AG09319 (cell line): ENCODE data around the gene PRKCI.
"Not testable (repeated sequence)": the region's sequence is repeated elsewhere in the genome, so short reads cannot be mapped to it uniquely, and the experiment has no call there.

Experiments used
- DNase-seq: peaks from one replicate; pipeline ENCODE4 v3.0.0-alpha.2; 2010; ENCODE audit warnings: low read depth; ENCODE audit errors: extremely low read depth
- TF ChIP-seq, protein P1 (sequence below): IDR thresholded peaks from 2 replicates; pipeline ENCODE4 v1.5.1; 2011; ENCODE audit warnings: low read depth, mild to moderate bottlenecking, inconsistent platforms, low read length, moderate library complexity

Gene PRKCI

GRCh38 chr3:170322566-170323269 is 100.5 kb downstream of the PRKCI start:
- TF ChIP-seq, protein P1, sequence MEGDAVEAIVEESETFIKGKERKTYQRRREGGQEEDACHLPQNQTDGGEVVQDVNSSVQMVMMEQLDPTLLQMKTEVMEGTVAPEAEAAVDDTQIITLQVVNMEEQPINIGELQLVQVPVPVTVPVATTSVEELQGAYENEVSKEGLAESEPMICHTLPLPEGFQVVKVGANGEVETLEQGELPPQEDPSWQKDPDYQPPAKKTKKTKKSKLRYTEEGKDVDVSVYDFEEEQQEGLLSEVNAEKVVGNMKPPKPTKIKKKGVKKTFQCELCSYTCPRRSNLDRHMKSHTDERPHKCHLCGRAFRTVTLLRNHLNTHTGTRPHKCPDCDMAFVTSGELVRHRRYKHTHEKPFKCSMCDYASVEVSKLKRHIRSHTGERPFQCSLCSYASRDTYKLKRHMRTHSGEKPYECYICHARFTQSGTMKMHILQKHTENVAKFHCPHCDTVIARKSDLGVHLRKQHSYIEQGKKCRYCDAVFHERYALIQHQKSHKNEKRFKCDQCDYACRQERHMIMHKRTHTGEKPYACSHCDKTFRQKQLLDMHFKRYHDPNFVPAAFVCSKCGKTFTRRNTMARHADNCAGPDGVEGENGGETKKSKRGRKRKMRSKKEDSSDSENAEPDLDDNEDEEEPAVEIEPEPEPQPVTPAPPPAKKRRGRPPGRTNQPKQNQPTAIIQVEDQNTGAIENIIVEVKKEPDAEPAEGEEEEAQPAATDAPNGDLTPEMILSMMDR = no peak
- DNase-seq = no peak

GRCh38 chr3:170323331-170323730 is 101.1 kb downstream of the PRKCI start:
- TF ChIP-seq, protein P1 = no peak
- DNase-seq = no peak

- no peak for DNase-seq
- TF ChIP-seq, protein P1 = no peak
Measured at GRCh38 chr3:170324962-170325361, 102.7 kb downstream of the PRKCI start.

DNA sequence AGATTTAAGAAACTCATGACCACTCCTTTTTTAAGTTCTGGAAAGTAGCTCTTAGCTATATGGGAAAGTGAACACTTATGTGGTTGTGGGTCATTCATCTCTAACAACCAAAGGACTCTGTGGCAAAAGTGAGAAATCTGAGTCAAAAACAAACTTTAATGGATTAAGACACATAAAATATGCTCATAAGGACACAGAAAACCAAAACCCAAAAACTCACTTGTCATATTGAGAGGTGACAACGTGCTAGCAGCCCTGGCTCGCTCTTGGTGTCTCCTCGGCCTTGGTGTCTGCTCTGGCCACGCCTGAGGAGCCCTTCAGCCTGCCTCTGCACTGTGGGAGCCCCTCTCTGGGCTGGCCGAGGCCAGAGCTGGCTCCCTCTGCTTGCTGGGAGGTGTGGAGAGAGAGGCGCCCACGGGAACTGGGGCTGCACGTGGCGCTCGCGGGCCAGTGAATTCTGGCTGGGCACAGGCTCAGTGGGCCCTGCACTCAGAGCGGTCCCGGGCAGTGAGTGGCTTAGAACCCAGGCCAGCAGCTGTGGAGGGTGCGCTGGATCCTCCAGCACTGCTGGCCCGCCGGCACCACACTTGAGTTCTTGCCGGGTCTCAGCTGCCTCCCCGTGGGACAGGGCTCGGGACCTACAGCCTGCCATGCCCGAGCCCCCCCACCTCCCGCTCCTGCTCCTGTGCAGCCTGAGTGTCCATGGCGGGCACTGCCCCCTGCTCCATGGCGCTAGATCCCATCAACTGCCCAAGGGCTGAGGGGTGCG is 105.0 kb downstream of the PRKCI start:
- TF ChIP-seq, protein P1 = no peak
- DNase-seq = no peak

- not testable (repeated sequence) for DNase-seq
Measured at GRCh38 chr3:170327868-170328548, 105.8 kb downstream of the PRKCI start.

DNA sequence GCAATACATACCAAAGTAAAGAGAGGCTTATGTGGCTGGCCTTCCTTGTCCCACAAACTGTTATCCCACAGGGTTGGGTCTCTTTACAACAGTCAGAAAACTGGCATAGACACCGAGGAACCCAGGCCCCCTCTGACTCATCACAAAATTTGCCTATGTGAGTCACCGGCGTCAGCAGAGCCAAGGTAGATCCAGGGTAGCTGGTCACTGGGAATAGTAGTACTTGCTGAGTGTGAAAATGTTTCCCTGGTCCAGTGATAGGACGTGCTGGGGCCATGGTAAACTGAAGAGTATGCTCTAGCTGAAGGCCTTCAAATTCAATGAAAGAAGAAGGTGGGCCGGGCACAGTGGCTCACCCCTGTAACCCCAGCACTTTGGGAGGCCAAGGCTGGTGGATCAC is 108.1 kb downstream of the PRKCI start:
- DNase-seq = no peak
- TF ChIP-seq, protein P1 = no peak

GRCh38 chr3:170331143-170331542 is 108.9 kb downstream of the PRKCI start:
- DNase-seq = no peak

More at GRCh38 chr3:170331143-170331542, 108.9 kb downstream of the PRKCI start:
- TF ChIP-seq, protein P1 = no peak
